Measurements from ENCODE around the gene ZNF225. TPM values are rescaled to one million over a fixed set of nuclear protein-coding genes. Genes with fewer than 3 reads are reported as not detected.
A peak's percentile ranks its signal among the peaks of the same experiment; 100 is the strongest.

ZNF225 gene
- total and polyA plus RNA-seq, 3 donors from 2014 or later, result 5.0 to 7.4 (median 5.1) TPM

DNA sequence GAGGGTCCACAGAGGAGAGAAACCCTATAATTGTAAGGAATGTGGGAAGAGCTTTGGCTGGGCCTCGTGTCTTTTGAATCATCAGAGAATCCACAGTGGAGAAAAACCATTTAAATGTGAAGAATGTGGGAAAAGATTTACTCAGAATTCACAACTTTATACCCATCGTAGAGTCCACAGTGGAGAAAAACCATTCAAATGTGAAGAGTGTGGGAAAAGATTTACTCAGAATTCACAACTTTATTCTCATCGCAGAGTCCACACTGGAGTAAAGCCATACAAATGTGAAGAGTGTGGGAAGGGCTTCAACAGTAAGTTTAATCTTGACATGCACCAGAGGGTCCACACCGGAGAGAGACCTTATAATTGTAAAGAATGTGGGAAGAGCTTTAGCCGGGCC, 18.8 kb downstream of the ZNF225 start:
- no peaks in the 10 kb centered on the region for H3K27me3 ChIP-seq
- intact Hi-C loops (cut with DNase I; ENCODE audit: low total_unique reads), result no loop called here
- WGBS, 2 donors, result 92 to 94% methylated on average over 5 of the region's 5 CpGs
- DNase-seq, result no peak
- H3K9me3 ChIP-seq, result no peaks in the 10 kb centered on the region
- no peak overlapping the region for H3K27ac ChIP-seq
- TF ChIP-seq POLR2A (IDR thresholded peaks at IDR 0.05), result no peak
- TF ChIP-seq, protein P1, sequence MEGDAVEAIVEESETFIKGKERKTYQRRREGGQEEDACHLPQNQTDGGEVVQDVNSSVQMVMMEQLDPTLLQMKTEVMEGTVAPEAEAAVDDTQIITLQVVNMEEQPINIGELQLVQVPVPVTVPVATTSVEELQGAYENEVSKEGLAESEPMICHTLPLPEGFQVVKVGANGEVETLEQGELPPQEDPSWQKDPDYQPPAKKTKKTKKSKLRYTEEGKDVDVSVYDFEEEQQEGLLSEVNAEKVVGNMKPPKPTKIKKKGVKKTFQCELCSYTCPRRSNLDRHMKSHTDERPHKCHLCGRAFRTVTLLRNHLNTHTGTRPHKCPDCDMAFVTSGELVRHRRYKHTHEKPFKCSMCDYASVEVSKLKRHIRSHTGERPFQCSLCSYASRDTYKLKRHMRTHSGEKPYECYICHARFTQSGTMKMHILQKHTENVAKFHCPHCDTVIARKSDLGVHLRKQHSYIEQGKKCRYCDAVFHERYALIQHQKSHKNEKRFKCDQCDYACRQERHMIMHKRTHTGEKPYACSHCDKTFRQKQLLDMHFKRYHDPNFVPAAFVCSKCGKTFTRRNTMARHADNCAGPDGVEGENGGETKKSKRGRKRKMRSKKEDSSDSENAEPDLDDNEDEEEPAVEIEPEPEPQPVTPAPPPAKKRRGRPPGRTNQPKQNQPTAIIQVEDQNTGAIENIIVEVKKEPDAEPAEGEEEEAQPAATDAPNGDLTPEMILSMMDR (IDR thresholded peaks at IDR 0.05), result no peak
- no peaks in the 10 kb centered on the region for H3K4me1 ChIP-seq
- no peaks in the 10 kb centered on the region for H3K36me3 ChIP-seq (ENCODE audit: low read depth, missing control alignments)
- no peak overlapping the region for H3K4me3 ChIP-seq

DNA sequence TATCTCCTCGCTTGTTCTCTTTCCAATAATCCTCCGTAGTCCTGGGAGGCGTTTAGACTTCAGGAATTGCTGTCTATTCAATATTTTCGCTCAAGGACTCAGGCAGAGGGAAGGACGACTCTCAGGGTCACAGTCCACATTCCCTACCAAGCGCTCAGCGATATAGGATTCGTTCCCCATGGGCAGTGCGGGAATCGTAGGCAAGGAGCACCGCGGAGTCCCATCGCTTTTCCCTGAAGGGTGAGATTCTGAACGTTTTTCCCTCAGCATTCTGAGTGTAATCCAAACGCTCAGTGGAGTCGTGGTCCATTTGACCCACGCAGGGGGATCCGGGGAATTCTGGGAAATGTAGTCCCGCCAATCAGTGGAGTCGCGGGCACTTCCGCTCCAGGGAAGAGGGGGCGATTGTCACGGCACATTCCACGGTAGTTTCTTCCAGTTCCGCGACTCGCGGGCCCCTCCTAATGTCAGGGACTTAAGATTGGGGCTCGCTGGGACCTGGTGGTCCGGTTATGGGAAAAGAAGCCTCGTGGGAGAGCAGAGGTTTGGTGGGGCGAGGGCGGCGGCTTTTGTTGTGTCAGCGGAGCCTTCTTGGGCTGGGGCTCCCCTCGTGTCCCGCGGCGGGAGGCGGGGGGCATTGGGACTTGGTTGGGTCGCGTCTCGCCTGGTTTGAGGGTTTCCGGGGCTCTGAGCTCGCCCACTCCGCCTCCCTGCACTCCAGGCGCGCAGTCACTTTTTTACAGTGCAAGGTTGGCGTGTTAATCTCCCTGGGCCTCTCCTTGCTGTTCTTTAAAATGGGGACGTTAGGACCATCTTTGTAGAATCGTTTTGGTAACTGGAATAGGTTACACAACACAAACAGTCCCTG, 28.2 kb downstream of the ZNF225 start, which contains the start of gene ZNF234:
Gene ZNF234, plus strand, starts transcription at position 364 of the 868 bp plus-strand sequence. CDS start 3,079 bp downstream, outside the sequence.
- Histone ChIP-seq H3K9me3 (no peaks in the 10 kb centered on the region), H3K27me3 (no peaks in the 10 kb centered on the region), H3K36me3 (ENCODE audit: low read depth, missing control alignments) (no peaks in the 10 kb centered on the region), H3K4me3 (peak within 1 kb of the TSS; percentile 87 to 97), H3K4me1 (no peaks in the 10 kb centered on the region), H3K27ac (peak within 1 kb of the TSS; percentile 62 to 69)
- TF ChIP-seq POLR2A (IDR thresholded peaks at IDR 0.05), result no peak
- DNase-seq, result peak; percentile 93
- intact Hi-C loops (cut with DNase I; ENCODE audit: low total_unique reads), result no loop called here
- WGBS, 2 donors, result 0 to 1% methylated on average over 21 to 51 of the region's 52 CpGs

DNA sequence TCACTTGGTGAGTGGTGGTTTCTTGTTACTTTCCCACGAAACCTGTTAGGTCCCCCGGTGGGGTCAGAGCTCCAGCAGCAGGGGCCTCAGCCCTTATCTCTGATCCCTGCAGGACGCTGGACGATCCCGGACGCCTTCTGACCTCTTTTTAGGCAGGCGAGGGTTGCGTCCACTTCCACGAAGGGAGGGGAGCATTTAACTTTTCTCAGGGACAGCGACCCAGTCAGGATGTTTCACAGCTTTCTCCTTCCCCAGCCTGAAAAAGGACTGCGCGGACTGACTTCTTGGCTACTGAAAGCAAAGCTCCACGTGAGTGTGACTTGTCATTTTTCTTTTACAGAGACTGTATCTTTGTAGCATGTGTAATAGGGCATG, 28.8 kb downstream of the ZNF225 start:
- no peak for TF ChIP-seq POLR2A (IDR thresholded peaks at IDR 0.05)
- TF ChIP-seq, protein P1 (IDR thresholded peaks at IDR 0.05), result no peak
- Histone ChIP-seq H3K36me3 (ENCODE audit: low read depth, missing control alignments) (no peaks in the 10 kb centered on the region), H3K4me1 (no peaks in the 10 kb centered on the region), H3K4me3 (peak overlapping the region; percentile 87 to 97), H3K27me3 (no peaks in the 10 kb centered on the region), H3K27ac (peak overlapping the region in 1 of 2 donors; percentile 62), H3K9me3 (no peaks in the 10 kb centered on the region)
- intact Hi-C loops (cut with DNase I; ENCODE audit: low total_unique reads), result no loop called here
- WGBS, 2 donors, result 4 to 5% methylated on average over 13 of the region's 13 CpGs
- no peak for DNase-seq

DNA sequence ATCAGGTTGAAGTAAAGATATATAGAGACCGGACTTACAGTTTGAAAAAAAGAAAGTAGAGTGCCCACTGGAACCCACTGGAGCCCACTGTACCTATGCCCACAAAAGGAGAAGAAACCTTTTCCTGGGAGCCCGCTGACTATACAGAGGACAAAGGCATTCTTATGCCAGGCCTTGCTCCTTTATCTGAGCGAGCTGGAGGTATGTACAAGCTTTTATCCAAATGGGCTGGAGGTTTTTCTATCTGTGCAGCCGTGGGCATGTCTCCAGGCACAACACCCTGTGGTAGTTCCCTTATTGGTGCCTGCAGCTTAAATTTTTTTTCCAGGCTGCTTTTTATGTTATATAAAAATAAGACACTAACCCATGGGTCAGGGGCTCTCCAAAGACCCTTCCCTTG, 36.6 kb downstream of the ZNF225 start:
- H3K4me1 ChIP-seq, result no peaks in the 10 kb centered on the region
- no peaks in the 10 kb centered on the region for H3K36me3 ChIP-seq (ENCODE audit: low read depth, missing control alignments)
- no peak overlapping the region for H3K27ac ChIP-seq
- intact Hi-C loops (cut with DNase I; ENCODE audit: low total_unique reads), result no loop called here
- DNase-seq, result no peak
- no peaks in the 10 kb centered on the region for H3K9me3 ChIP-seq
- H3K27me3 ChIP-seq, result no peaks in the 10 kb centered on the region
- 69 to 92% methylated on average over 4 of the region's 4 CpGs for WGBS, 2 donors
- TF ChIP-seq POLR2A (IDR thresholded peaks at IDR 0.05), result no peak
- TF ChIP-seq, protein P1 (IDR thresholded peaks at IDR 0.05), result no peak
- H3K4me3 ChIP-seq, result no peak overlapping the region

DNA sequence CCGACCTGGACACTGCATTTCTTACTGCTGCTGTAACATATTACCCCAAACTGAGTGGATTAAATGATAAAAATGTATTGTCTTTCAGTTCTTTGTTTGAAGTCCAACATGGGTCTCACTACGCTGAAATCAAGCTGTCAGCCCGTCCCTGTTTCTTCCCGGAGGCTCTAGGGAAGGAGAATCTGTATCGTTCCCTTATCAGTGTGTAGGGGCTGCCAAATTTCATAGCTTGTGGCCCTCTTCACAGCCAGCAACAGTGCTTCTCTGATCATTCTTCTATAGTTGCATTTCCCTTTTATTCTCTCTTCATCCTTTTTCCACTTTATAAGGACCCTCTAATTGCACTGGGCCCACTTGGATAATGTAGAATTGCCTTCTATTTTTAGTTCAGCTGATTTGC, 38.3 kb downstream of the ZNF225 start:
- Histone ChIP-seq H3K9me3 (no peaks in the 10 kb centered on the region), H3K4me3 (no peak overlapping the region), H3K36me3 (ENCODE audit: low read depth, missing control alignments) (no peaks in the 10 kb centered on the region), H3K4me1 (no peaks in the 10 kb centered on the region), H3K27ac (no peak overlapping the region), H3K27me3 (no peaks in the 10 kb centered on the region)
- TF ChIP-seq POLR2A (IDR thresholded peaks at IDR 0.05), result no peak
- DNase-seq, result no peak
- intact Hi-C loops (cut with DNase I; ENCODE audit: low total_unique reads), result no loop called here
- 83 to 89% methylated on average over 5 of the region's 5 CpGs for WGBS, 2 donors
